ENCODE data around the gene APOBR. TPM values are rescaled to one million over a fixed set of nuclear protein-coding genes. Genes with fewer than 3 reads are reported as not detected.

Gene APOBR
- total RNA-seq, 4 donors from 2014 or later = 0.07 to 0.49 (median 0.28) TPM

DNA sequence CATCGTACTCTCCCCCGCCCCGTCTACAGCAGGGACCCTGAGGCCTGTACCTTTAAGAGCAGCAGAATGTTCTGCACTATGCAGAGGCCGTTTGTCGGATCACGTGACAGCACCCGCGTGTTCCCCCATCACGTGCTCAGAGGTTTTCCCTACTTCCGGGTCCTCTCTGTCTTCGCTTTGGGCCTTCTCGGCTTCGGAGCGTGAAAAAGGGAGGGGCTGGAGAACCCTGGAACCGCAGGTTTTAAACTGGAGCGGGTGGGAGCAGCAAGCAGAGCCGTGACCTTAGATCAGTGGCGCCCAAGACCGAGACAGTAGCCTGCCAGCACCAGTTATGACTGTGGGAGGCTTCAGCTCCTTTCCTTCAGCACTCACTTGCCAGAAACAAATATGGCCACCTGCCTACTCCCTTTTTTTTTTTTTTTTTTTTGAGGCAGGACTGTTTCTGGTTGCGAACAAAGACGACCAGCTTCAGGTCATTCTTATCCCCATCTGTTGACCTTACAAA, 2.4 kb upstream of the APOBR start, which contains the start of gene CLN3:
Gene CLN3 (minus strand): TSS at position 105 of the 505 bp plus-strand sequence. CDS start 315 bp downstream, outside the sequence.
- Histone ChIP-seq H3K36me3 (no peaks in the 10 kb centered on the region), H3K27me3 (no peaks in the 10 kb centered on the region), H3K9me3 (no peaks in the 10 kb centered on the region), H3K4me3 (peak within 1 kb of the TSS; percentile 95 to 97), H3K27ac (peak within 1 kb of the TSS; percentile 97 to 99), H3K4me1 (no peaks in the 10 kb centered on the region)
- intact Hi-C loops (cut with DNase I; ENCODE audit: low total_unique reads) = loop anchor here (10.0 kb wide), 1 partner anchor 63 kb away; the partner anchor contains the start of gene SGF29
- peak; percentile 88 to 94 for DNase-seq
- TF ChIP-seq POLR2A (IDR thresholded peaks at IDR 0.05) = peak in 1 of 2 donors; percentile 41
- TF ChIP-seq, protein P1, sequence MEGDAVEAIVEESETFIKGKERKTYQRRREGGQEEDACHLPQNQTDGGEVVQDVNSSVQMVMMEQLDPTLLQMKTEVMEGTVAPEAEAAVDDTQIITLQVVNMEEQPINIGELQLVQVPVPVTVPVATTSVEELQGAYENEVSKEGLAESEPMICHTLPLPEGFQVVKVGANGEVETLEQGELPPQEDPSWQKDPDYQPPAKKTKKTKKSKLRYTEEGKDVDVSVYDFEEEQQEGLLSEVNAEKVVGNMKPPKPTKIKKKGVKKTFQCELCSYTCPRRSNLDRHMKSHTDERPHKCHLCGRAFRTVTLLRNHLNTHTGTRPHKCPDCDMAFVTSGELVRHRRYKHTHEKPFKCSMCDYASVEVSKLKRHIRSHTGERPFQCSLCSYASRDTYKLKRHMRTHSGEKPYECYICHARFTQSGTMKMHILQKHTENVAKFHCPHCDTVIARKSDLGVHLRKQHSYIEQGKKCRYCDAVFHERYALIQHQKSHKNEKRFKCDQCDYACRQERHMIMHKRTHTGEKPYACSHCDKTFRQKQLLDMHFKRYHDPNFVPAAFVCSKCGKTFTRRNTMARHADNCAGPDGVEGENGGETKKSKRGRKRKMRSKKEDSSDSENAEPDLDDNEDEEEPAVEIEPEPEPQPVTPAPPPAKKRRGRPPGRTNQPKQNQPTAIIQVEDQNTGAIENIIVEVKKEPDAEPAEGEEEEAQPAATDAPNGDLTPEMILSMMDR (IDR thresholded peaks at IDR 0.05) = peak in 2 of 4 experiments; percentile 8 to 18

DNA sequence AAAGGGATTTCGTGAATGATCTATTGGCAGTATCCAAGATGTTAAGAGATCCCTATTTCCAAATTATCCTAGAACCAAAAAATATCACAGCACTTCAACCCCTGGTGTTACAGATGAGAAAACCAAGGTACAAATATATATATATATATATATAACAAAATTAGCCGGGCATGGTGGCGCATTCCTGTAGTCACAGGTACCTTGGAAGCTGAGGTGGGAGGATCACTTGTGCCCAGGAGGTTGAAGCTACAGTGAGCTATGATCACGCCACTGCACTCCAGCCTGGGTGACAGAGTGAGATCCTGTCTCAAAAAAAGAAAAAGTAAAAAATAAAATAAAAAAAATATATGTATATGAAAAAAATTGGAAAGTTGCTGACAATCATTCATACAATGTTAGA, 1.9 kb upstream of the APOBR start:
- TF ChIP-seq, protein P1 (IDR thresholded peaks at IDR 0.05) = no peak
- no peak for TF ChIP-seq POLR2A (IDR thresholded peaks at IDR 0.05)
- H3K4me3 ChIP-seq = peak overlapping the region; percentile 95 to 97
- H3K36me3 ChIP-seq = no peaks in the 10 kb centered on the region
- H3K27ac ChIP-seq = peak overlapping the region; percentile 97 to 99
- intact Hi-C loops (cut with DNase I; ENCODE audit: low total_unique reads) = loop anchor here (10.0 kb wide), 1 partner anchor 62 kb away; the partner anchor contains the start of gene SGF29
- H3K27me3 ChIP-seq = no peaks in the 10 kb centered on the region
- H3K9me3 ChIP-seq = no peaks in the 10 kb centered on the region
- no peaks in the 10 kb centered on the region for H3K4me1 ChIP-seq
- DNase-seq = no peak

DNA sequence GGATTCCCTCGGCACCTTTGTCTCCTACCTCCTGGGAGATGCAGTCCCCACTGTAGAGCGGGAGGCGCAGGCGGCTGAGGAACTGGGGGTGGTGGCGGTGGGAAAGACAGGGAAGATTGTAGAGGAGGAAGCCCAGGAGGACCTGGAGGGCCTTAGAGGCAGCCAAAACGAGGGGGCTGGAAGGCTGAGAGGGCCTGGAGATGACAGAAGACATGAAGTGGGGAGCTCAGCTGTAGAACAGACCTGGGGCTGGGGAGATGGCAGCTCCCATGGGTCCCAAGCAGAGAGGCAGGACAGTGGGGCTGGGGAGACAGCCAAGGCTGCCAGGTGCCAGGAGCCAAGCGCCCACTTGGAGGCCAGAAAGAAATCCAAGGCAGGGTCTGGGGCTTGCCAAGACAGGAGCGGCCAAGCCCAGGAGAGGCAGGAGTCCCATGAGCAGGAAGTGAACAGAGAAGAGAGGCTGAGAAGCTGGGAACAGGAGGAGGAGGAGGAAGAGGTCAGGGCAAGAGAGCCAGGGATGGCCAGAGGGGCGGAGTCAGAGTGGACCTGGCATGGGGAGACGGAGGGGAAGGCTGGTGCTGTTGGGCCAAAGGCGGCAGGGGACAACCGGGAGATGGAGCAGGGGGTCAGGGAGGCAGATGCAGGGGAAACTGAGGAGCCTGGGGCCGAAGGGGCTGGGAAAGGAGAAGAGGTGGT, 803 bp downstream of the APOBR start:
- no peak for TF ChIP-seq POLR2A (IDR thresholded peaks at IDR 0.05)
- TF ChIP-seq, protein P1 (IDR thresholded peaks at IDR 0.05) = no peak
- DNase-seq = no peak
- H3K36me3 ChIP-seq = no peaks in the 10 kb centered on the region
- no peak overlapping the region for H3K27ac ChIP-seq
- no peaks in the 10 kb centered on the region for H3K9me3 ChIP-seq
- H3K4me3 ChIP-seq = no peak overlapping the region
- no peaks in the 10 kb centered on the region for H3K4me1 ChIP-seq
- H3K27me3 ChIP-seq = no peaks in the 10 kb centered on the region
- intact Hi-C loops (cut with DNase I; ENCODE audit: low total_unique reads) = loop anchor here (10.0 kb wide), 1 partner anchor 60 kb away; the partner anchor contains the start of gene SGF29

DNA sequence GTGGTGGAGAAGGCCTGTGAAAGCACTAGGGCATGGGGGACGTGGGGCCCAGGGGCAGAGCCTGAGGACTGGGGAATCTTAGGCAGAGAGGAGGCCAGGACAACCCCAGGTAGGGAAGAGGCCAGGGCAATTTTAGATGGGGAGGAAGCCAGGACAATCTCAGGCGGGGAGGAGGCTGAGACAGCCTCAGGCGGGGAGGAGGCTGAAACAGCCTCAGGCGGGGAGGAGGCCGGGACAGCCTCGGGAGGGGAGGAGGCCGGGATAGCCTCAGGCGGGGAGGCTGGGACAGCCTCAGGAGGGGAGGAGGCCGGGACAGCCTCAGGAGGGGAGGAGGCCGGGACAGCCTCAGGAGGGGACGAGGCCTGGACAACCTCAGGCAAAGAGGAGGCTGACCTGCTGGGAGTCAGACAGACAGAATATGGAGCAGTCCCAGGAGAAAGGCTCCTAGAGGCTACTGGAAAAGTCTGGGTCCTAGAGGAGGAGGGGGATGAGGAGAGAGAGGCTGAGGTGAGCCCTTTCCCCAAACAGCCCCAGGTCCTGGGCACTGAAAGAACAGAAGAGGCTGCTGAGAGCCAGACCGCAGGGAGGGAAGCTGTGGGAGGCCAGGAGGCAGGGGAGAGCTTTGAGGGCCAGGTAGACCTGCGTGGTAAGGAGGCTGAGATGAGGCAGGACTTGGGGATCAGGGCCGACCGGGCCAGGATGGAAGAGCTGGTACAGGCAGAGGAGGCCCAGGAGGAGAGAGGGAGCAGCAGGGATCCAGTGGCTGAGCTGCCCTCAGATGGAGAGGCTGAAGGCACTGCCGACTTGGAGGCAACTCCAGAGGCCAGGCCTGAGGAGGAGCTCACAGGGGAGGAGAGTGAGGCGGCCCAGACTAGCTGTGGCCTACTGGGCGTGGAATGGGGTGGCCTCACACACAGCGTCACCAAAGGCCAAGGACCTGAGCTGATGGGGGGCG, 1.6 kb downstream of the APOBR start:
- Histone ChIP-seq H3K36me3 (no peaks in the 10 kb centered on the region), H3K9me3 (no peaks in the 10 kb centered on the region), H3K4me1 (no peaks in the 10 kb centered on the region), H3K27me3 (no peaks in the 10 kb centered on the region), H3K27ac (no peak overlapping the region), H3K4me3 (no peak overlapping the region)
- no peak for DNase-seq
- TF ChIP-seq, protein P1 (IDR thresholded peaks at IDR 0.05) = no peak
- TF ChIP-seq POLR2A (IDR thresholded peaks at IDR 0.05) = no peak
- intact Hi-C loops (cut with DNase I; ENCODE audit: low total_unique reads) = loop anchor here (10.0 kb wide), 1 partner anchor 59 kb away; the partner anchor contains the start of gene SGF29
